ENCODE data around the gene INA.
A peak's percentile ranks its signal among the peaks of the same experiment; 100 is the strongest.

Gene INA

GRCh38 chr10:103277713-103278536 is 987 bp downstream of the INA start:
- Histone ChIP-seq H3K79me2 (ENCODE audit: low read length) (no peaks in the 10 kb centered on the region), H3K9me2 (replicated peaks; ENCODE audit: insufficient read depth, low read length) (no peaks in the 10 kb centered on the region), H3F3A (ENCODE audit: insufficient read depth, low read length) (no peaks in the 10 kb centered on the region), H3K9me3 (replicated peaks; ENCODE audit: insufficient read depth, low read length) (no peaks in the 10 kb centered on the region), H3K9ac (ENCODE audit: low read length) (no peak overlapping the region), H3K4me1 (ENCODE audit: low read length) (no peaks in the 10 kb centered on the region), H3K27me3 (replicated peaks; ENCODE audit: insufficient read depth, low read length) (no peaks in the 10 kb centered on the region; the same call in 1 of the 2 replicates), H3K4me2 (ENCODE audit: low read depth, low read length) (peak overlapping the region; percentile 68; the same call in 1 of the 2 replicates), H3K4me3 (ENCODE audit: low read length) (no peak overlapping the region), H2AFZ (ENCODE audit: low read length) (no peak overlapping the region), H3K27ac (ENCODE audit: low read length) (no peak overlapping the region), H3K36me3 (replicated peaks; ENCODE audit: insufficient read depth, low read length) (no peaks in the 10 kb centered on the region), H4K20me1 (ENCODE audit: insufficient read depth, low read length) (no peaks in the 10 kb centered on the region)
- TF ChIP-seq EZH2phosphoT487 (IDR thresholded peaks at IDR 0.05; ENCODE audit: low read length): no peak
- TF ChIP-seq CTCF (IDR thresholded peaks at IDR 0.05; ENCODE audit: low read length): no peak
- TF ChIP-seq EZH2 (optimal IDR thresholded peaks at IDR 0.05; ENCODE audit: low read depth, low read length): no peak
- no peak for DNase-seq

DNA sequence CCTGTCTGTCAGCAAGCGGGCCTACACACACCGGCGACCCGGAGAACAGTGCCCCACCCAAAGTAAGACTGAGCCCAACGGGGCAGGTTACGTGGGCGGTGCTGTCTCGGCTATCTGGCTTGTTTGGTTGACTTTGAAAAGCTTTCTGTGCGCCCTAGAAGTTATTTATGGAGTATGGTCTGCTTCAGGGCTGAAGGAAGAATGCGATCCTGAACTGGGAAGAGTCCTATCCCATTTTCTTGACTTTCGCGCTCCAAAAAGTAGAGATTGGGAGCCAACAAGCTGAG is 1.5 kb downstream of the INA start:
- H3K27me3 ChIP-seq (replicated peaks; ENCODE audit: insufficient read depth, low read length): no peaks in the 10 kb centered on the region; the same call in 1 of the 2 replicates
- no peak overlapping the region for H3K4me3 ChIP-seq (ENCODE audit: low read length)
- no peaks in the 10 kb centered on the region for H3K4me1 ChIP-seq (ENCODE audit: low read length)

GRCh38 chr10:103278862-103279298 is 1.9 kb downstream of the INA start:
- H3K4me1 ChIP-seq (ENCODE audit: low read length): no peaks in the 10 kb centered on the region
- H3K36me3 ChIP-seq (replicated peaks; ENCODE audit: insufficient read depth, low read length): no peaks in the 10 kb centered on the region
- no peak for TF ChIP-seq EZH2 (optimal IDR thresholded peaks at IDR 0.05; ENCODE audit: low read depth, low read length)
- no peak for TF ChIP-seq CTCF (IDR thresholded peaks at IDR 0.05; ENCODE audit: low read length)
- TF ChIP-seq EZH2phosphoT487 (IDR thresholded peaks at IDR 0.05; ENCODE audit: low read length): no peak
- no peaks in the 10 kb centered on the region for H3K79me2 ChIP-seq (ENCODE audit: low read length)
- H3K9me3 ChIP-seq (replicated peaks; ENCODE audit: insufficient read depth, low read length): no peaks in the 10 kb centered on the region
- no peaks in the 10 kb centered on the region; the same call in 1 of the 2 replicates for H3K27me3 ChIP-seq (replicated peaks; ENCODE audit: insufficient read depth, low read length)
- H3K9me2 ChIP-seq (replicated peaks; ENCODE audit: insufficient read depth, low read length): no peaks in the 10 kb centered on the region
- no peak overlapping the region for H3K27ac ChIP-seq (ENCODE audit: low read length)
- H3F3A ChIP-seq (ENCODE audit: insufficient read depth, low read length): no peaks in the 10 kb centered on the region
- H3K9ac ChIP-seq (ENCODE audit: low read length): no peak overlapping the region
- no peak overlapping the region for H2AFZ ChIP-seq (ENCODE audit: low read length)
- H3K4me3 ChIP-seq (ENCODE audit: low read length): no peak overlapping the region
- no peaks in the 10 kb centered on the region for H4K20me1 ChIP-seq (ENCODE audit: insufficient read depth, low read length)
- peak; percentile 16 for DNase-seq
- no peak overlapping the region for H3K4me2 ChIP-seq (ENCODE audit: low read depth, low read length)

More for the DNA sequence above, 1.5 kb downstream of the INA start:
- DNase-seq: no peak
- Histone ChIP-seq H3K27ac (ENCODE audit: low read length) (no peak overlapping the region), H2AFZ (ENCODE audit: low read length) (no peak overlapping the region), H3K9ac (ENCODE audit: low read length) (no peak overlapping the region), H3K36me3 (replicated peaks; ENCODE audit: insufficient read depth, low read length) (no peaks in the 10 kb centered on the region), H3K9me2 (replicated peaks; ENCODE audit: insufficient read depth, low read length) (no peaks in the 10 kb centered on the region), H3F3A (ENCODE audit: insufficient read depth, low read length) (no peaks in the 10 kb centered on the region), H3K79me2 (ENCODE audit: low read length) (no peaks in the 10 kb centered on the region), H3K9me3 (replicated peaks; ENCODE audit: insufficient read depth, low read length) (no peaks in the 10 kb centered on the region), H4K20me1 (ENCODE audit: insufficient read depth, low read length) (no peaks in the 10 kb centered on the region), H3K4me2 (ENCODE audit: low read depth, low read length) (no peak overlapping the region)
- no peak for TF ChIP-seq EZH2 (optimal IDR thresholded peaks at IDR 0.05; ENCODE audit: low read depth, low read length)
- no peak for TF ChIP-seq EZH2phosphoT487 (IDR thresholded peaks at IDR 0.05; ENCODE audit: low read length)
- no peak for TF ChIP-seq CTCF (IDR thresholded peaks at IDR 0.05; ENCODE audit: low read length)
